GM12865 (cell line): Measurements from ENCODE around the gene NPY.

Experiments used
- DNase-seq: peaks from one replicate; pipeline ENCODE4 v3.0.0; 2010; ENCODE audit warnings: low read depth
- H3K4me3 ChIP-seq: 2 replicates; pipeline ENCODE4 v1.5.1; 2011; ENCODE audit warnings: mild to moderate bottlenecking, low read depth, low read length, control low read depth
- TF ChIP-seq, protein P1 (sequence below): IDR thresholded peaks from 2 replicates; pipeline ENCODE4 v1.5.1; 2011; ENCODE audit warnings: low read length, control low read depth, low read depth, inconsistent platforms; ENCODE audit not compliant: insufficient read depth; ENCODE audit errors: missing control alignments

Gene NPY

DNA sequence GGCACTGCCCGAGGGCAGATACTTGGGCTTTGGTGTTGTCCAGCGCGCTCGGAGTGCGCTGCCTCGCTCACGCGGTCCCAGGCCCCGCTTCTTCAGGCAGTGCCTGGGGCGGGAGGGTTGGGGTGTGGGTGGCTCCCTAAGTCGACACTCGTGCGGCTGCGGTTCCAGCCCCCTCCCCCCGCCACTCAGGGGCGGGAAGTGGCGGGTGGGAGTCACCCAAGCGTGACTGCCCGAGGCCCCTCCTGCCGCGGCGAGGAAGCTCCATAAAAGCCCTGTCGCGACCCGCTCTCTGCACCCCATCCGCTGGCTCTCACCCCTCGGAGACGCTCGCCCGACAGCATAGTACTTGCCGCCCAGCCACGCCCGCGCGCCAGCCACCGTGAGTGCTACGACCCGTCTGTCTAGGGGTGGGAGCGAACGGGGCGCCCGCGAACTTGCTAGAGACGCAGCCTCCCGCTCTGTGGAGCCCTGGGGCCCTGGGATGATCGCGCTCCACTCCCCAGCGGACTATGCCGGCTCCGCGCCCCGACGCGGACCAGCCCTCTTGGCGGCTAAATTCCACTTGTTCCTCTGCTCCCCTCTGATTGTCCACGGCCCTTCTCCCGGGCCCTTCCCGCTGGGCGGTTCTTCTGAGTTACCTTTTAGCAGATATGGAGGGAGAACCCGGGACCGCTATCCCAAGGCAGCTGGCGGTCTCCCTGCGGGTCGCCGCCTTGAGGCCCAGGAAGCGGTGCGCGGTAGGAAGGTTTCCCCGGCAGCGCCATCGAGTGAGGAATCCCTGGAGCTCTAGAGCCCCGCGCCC, at the start of gene NPY:
Gene NPY, plus strand, starts transcription at position 294 of the 802 bp plus-strand sequence. CDS start 1,051 bp downstream, outside the sequence.
- peak within 1 kb of the TSS; percentile 22 for H3K4me3 ChIP-seq
- TF ChIP-seq, protein P1, sequence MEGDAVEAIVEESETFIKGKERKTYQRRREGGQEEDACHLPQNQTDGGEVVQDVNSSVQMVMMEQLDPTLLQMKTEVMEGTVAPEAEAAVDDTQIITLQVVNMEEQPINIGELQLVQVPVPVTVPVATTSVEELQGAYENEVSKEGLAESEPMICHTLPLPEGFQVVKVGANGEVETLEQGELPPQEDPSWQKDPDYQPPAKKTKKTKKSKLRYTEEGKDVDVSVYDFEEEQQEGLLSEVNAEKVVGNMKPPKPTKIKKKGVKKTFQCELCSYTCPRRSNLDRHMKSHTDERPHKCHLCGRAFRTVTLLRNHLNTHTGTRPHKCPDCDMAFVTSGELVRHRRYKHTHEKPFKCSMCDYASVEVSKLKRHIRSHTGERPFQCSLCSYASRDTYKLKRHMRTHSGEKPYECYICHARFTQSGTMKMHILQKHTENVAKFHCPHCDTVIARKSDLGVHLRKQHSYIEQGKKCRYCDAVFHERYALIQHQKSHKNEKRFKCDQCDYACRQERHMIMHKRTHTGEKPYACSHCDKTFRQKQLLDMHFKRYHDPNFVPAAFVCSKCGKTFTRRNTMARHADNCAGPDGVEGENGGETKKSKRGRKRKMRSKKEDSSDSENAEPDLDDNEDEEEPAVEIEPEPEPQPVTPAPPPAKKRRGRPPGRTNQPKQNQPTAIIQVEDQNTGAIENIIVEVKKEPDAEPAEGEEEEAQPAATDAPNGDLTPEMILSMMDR = no peak
- DNase-seq = peak; percentile 26

DNA sequence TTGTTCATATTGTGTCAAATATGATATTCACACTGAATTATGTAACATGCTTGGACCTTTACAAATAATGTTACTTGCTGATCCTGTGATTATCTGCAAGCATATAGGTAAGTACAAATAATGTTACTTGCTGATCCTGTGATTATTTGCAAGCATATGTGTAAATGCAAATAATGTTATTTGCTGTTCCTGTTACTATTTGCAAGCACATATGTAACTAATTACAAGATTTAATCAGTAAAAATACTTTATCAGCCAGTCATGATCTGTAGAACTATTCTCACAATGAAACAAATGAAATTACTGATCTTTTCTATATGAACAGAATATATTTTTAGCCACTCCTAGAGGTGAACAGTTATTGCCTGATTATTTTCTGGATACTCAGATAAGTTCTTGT, 44.7 kb upstream of the NPY start:
- TF ChIP-seq, protein P1 = no peak
- no peak overlapping the region for H3K4me3 ChIP-seq
- DNase-seq = no peak

DNA sequence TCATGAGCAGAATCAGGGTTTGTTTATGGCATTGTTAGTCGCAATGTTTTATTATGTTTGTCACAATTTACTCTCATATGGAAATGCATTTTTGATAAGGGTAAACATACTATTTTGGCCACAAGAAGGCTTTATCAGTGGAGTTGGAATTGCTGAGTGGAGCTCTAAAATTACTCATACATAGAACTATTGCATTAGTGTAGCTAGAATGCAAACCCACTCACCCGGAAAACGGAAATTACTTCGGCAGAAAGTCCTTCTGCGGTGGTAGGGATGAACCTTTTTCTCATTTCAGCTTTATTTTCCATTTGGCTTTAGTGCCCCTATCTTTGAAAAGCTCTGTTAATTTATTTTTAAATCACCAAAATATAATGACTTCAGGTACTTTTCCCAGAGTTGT, 42.8 kb upstream of the NPY start:
- H3K4me3 ChIP-seq = no peak overlapping the region
- TF ChIP-seq, protein P1 = no peak
- DNase-seq = no peak

DNA sequence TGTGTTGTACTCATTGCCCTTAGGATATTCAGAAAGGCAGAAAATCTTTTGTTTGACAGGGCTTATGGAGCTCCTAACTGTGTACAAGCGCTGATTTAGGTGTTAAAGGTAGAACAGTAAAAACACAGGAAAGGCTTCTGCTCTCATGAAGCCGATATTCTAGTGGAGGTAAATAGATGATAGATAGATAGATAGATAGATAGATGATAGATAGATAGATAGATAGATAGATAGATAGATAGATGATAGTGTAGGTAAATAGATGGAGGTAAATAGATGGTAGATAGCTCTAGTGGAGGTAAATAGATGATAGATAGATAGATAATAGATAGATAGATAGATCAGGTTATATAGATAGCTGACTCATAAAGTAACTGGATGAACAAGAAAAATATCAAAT, 39.4 kb upstream of the NPY start:
- TF ChIP-seq, protein P1 = no peak
- H3K4me3 ChIP-seq = no peak overlapping the region
- no peak for DNase-seq

DNA sequence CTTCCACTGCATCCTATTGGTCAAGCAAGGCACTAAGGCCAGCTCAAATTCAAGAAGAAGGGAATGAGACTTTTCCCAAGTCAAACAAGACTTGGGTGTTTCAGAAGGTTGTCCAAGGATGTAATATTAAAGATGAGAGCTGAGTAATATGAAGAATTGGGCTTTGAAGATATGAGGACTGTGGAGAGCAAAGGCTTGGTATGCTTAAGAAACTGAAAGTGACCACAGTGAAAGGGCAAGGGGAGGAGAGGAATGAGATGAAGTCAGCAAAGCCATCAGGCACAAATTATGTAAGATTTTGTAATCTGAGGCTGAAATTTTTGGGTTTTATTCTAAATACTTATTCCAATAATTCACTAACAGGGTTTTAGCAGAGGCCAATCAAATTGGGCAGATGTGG, 38.6 kb upstream of the NPY start:
- TF ChIP-seq, protein P1 = no peak
- peak; percentile 62 for DNase-seq
- no peak overlapping the region for H3K4me3 ChIP-seq

DNA sequence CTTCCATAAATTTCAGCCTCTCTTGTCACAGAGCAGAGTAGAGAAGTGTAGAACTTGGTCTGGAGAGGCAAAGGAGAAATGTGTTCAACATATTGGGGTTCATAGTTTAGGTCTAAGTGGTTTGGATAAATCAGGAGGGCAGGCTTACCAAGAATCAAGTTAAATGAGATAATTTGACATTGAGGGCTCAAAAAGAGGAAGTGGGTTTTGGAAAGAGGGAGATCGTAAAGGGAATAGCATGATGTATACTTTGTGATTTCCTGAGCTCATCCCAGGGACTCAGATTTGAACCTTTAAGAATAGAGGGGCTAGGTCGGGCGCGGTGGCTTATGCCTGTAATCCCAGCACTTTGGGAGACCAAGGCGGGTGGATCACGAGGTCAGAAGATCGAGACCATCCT, 34.7 kb upstream of the NPY start:
- no peak overlapping the region for H3K4me3 ChIP-seq
- TF ChIP-seq, protein P1 = no peak
- DNase-seq = no peak

DNA sequence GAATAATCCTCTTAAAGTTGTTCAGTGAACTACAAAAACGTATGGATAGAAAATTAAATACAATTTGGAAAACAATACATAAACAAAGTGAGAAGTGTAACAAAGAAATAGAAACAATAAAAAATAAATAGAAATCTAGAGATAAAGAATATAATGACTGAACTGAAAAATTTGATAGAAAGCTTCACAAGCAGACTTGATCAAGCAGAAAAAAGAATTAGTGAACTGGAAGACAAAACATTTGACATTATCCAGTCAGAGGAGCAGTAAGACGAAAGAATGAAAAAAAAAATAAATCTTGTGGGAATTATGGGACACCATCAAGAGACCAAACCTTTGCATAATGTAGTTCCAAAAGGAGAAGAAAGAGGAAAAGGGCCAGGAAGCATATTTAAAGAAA, 32.4 kb upstream of the NPY start:
- TF ChIP-seq, protein P1 = no peak
- no peak for DNase-seq
- H3K4me3 ChIP-seq = no peak overlapping the region
